Measurements from ENCODE around the gene PPP2CA. TPM values are rescaled to one million over a fixed set of nuclear protein-coding genes. Genes with fewer than 3 reads are reported as not detected.

PPP2CA gene
- total RNA-seq, 4 donors from 2014 or later: 90.2 to 179 (median 155) TPM

DNA sequence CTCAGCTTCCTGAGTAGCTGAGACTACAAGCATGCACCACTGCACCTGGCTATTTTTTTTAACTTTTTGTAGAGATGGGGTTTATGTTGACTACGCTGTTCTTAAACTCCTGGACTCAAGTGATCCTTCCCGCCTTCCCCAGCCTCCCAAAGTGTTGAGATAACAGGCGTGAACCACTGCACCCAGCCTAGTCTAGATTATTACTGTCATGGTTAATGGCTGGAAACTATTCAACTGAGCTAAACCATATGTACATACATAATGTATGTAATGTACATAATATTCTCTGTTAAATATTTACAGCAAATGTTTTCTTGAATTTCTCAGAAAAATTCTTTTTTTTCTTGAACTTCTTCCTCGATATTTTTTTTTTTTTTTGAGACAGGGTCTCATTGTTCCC is 21.3 kb downstream of the PPP2CA start:
- Histone ChIP-seq H3K4me1 (peaks cover 28 to 32% of the 10 kb centered on the region in 2 donors), H3K9me3 (no peaks in the 10 kb centered on the region), H3K27ac (no peak overlapping the region), H3K36me3 (peaks cover 5 to 42% of the 10 kb centered on the region in 2 donors), H3K4me3 (no peak overlapping the region), H3K27me3 (no peaks in the 10 kb centered on the region)
- intact Hi-C loops (cut with DNase I; ENCODE audit: low total_unique reads) (no loop called here), in situ Hi-C loops (cut with MboI; ENCODE audit: low sequenced_read_pairs in 4 of 4) (no loop called here)
- TF ChIP-seq POLR2A (IDR thresholded peaks at IDR 0.05): no peak
- TF ChIP-seq, protein P1, sequence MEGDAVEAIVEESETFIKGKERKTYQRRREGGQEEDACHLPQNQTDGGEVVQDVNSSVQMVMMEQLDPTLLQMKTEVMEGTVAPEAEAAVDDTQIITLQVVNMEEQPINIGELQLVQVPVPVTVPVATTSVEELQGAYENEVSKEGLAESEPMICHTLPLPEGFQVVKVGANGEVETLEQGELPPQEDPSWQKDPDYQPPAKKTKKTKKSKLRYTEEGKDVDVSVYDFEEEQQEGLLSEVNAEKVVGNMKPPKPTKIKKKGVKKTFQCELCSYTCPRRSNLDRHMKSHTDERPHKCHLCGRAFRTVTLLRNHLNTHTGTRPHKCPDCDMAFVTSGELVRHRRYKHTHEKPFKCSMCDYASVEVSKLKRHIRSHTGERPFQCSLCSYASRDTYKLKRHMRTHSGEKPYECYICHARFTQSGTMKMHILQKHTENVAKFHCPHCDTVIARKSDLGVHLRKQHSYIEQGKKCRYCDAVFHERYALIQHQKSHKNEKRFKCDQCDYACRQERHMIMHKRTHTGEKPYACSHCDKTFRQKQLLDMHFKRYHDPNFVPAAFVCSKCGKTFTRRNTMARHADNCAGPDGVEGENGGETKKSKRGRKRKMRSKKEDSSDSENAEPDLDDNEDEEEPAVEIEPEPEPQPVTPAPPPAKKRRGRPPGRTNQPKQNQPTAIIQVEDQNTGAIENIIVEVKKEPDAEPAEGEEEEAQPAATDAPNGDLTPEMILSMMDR (IDR thresholded peaks at IDR 0.05 in 4 of 5, conservative IDR thresholded peaks at IDR 0.05 in 1 of 5): no peak
- DNase-seq: no peak
- ATAC-seq: no peak

DNA sequence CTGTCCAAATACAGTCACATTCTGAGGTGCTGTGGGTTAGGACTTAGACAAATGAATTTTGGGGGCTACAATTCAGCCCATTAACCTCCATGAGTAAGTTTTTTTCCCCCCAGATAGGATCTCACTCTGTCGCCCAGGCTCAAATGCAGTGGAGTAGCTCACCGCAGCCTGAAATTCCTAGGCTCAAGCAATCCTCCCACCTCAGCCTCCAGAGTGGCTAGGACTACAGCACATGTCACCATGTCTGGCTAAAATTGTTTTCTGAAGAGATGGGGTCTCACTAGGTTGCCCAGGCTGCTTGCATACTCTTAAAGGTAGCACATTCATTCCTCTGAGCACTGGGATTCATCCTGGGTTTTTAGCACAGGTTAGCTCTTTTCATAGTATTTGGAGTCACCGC is 22.2 kb downstream of the PPP2CA start:
- intact Hi-C loops (cut with DNase I; ENCODE audit: low total_unique reads): no loop called here

DNA sequence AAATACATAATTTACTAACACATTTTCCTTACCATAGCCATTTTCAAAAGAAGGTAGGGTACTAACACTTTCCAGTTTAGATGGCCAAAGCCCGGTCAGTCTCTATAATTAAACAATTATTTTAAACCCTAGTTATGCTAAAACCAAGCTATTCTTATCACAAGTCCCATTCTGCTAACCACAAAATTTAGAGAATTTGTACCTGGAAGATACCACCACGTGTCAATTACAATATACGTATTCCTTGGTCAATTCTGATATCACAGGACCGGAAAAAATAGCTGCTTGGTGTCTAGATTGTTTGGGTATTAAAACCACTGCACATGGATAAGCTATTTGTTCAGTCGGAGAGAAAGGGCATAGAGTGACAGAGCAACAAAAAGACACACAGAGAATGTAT is 30.2 kb downstream of the PPP2CA start:
- H3K27me3 ChIP-seq: no peaks in the 10 kb centered on the region
- intact Hi-C loops (cut with DNase I; ENCODE audit: low total_unique reads) (no loop called here), in situ Hi-C loops (cut with MboI; ENCODE audit: low sequenced_read_pairs in 4 of 4) (loop anchor here in 3 of 4 donors (25.0 kb wide), 1 partner anchor 392 kb away; no protein-coding TSS in a partner anchor)
- no peak for DNase-seq
- no peak for ATAC-seq
- no peak overlapping the region for H3K4me3 ChIP-seq
- peaks cover 1 to 37% of the 10 kb centered on the region in 2 donors for H3K36me3 ChIP-seq
- H3K27ac ChIP-seq: peak overlapping the region in 2 of 4 donors; percentile 18 to 35
- TF ChIP-seq, protein P1 (IDR thresholded peaks at IDR 0.05 in 4 of 5, conservative IDR thresholded peaks at IDR 0.05 in 1 of 5): no peak
- no peak for TF ChIP-seq POLR2A (IDR thresholded peaks at IDR 0.05)
- no peaks in the 10 kb centered on the region for H3K9me3 ChIP-seq
- H3K4me1 ChIP-seq: peaks cover 0 to 12% of the 10 kb centered on the region in 2 donors

More for the DNA sequence above, 22.2 kb downstream of the PPP2CA start:
- Histone ChIP-seq H3K27ac (no peak overlapping the region), H3K27me3 (no peaks in the 10 kb centered on the region), H3K4me1 (peaks cover 19 to 22% of the 10 kb centered on the region in 2 donors), H3K4me3 (no peak overlapping the region), H3K9me3 (no peaks in the 10 kb centered on the region), H3K36me3 (peaks cover 5 to 49% of the 10 kb centered on the region in 2 donors)
- in situ Hi-C loops (cut with MboI; ENCODE audit: low sequenced_read_pairs in 4 of 4): no loop called here
- TF ChIP-seq, protein P1 (IDR thresholded peaks at IDR 0.05 in 4 of 5, conservative IDR thresholded peaks at IDR 0.05 in 1 of 5): no peak
- no peak for TF ChIP-seq POLR2A (IDR thresholded peaks at IDR 0.05)
- ATAC-seq (no peak), DNase-seq (no peak)

DNA sequence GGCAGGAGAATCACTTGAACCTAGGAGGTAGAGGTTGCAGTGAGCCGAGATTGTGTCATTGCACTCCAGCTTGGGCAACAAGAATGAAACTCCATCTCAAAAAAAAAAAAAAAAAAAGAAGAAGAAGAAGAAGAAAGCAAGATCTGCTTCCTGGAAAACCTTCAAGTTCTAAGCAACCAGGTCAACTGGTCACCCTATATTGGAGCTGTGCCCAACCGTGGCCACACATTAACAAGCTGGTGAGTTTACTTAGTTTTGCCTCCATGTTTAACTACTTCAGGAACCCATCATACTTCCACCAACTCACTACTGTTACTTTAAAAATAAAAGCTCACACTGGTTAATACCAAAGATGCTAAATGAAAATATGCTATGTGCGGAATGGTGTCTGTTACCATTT is 36.8 kb downstream of the PPP2CA start:
- DNase-seq: no peak
- no peaks in the 10 kb centered on the region for H3K36me3 ChIP-seq
- no peaks in the 10 kb centered on the region for H3K4me1 ChIP-seq
- TF ChIP-seq, protein P1 (IDR thresholded peaks at IDR 0.05 in 4 of 5, conservative IDR thresholded peaks at IDR 0.05 in 1 of 5): no peak
- TF ChIP-seq POLR2A (IDR thresholded peaks at IDR 0.05): no peak
- intact Hi-C loops (cut with DNase I; ENCODE audit: low total_unique reads) (no loop called here), in situ Hi-C loops (cut with MboI; ENCODE audit: low sequenced_read_pairs in 4 of 4) (loop anchor here (5.0 to 25.0 kb wide), 2 partner anchors 98 to 398 kb away; no protein-coding TSS in a partner anchor)
- H3K9me3 ChIP-seq: no peaks in the 10 kb centered on the region
- H3K27ac ChIP-seq: no peak overlapping the region
- no peak for ATAC-seq
- no peak overlapping the region for H3K4me3 ChIP-seq
- no peaks in the 10 kb centered on the region for H3K27me3 ChIP-seq

DNA sequence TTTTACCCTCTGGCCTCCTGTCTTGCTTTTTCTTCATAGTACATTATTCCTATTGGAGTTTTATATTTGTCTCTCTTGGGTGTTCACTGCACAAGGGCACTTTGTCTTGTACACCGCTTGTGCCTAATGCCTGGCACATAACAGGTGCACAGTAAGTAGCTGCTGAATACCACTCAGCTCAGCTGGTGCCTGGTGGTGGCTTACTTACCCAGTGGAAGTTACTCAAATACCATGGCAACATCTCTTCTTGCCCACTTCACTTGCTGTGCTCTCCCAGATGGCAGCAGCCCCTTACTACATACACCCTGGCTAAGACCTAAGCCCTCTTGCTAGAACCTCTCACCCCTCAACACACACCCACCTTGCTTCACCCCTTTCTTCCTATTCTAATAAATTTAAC is 37.8 kb downstream of the PPP2CA start:
- no peak overlapping the region for H3K27ac ChIP-seq
- DNase-seq (no peak), ATAC-seq (no peak)
- no peaks in the 10 kb centered on the region for H3K9me3 ChIP-seq
- in situ Hi-C loops (cut with MboI; ENCODE audit: low sequenced_read_pairs in 4 of 4): loop anchor here (5.0 to 25.0 kb wide), 2 partner anchors 99 to 399 kb away; no protein-coding TSS in a partner anchor
- no peak overlapping the region for H3K4me3 ChIP-seq
- intact Hi-C loops (cut with DNase I; ENCODE audit: low total_unique reads): no loop called here
- no peaks in the 10 kb centered on the region for H3K27me3 ChIP-seq
- no peaks in the 10 kb centered on the region for H3K4me1 ChIP-seq
- no peaks in the 10 kb centered on the region for H3K36me3 ChIP-seq
- TF ChIP-seq, protein P1 (IDR thresholded peaks at IDR 0.05 in 4 of 5, conservative IDR thresholded peaks at IDR 0.05 in 1 of 5): no peak
- TF ChIP-seq POLR2A (IDR thresholded peaks at IDR 0.05): no peak
